SH-SY5Y (cell line): Measurements from ENCODE around the gene RNGTT.

Experiments used
- GATA2 ChIP-seq: IDR thresholded peaks from 2 replicates; pipeline ENCODE4 v1.6.1; 2011; ENCODE audit warnings: mild to moderate bottlenecking, low read depth, low read length
- GATA3 ChIP-seq: IDR thresholded peaks from 2 replicates; pipeline ENCODE4 v1.6.1; 2011; ENCODE audit warnings: low read depth, mild to moderate bottlenecking, low read length, moderate library complexity

- TF ChIP-seq GATA2: no peak
- no peak for TF ChIP-seq GATA3
These were observed 200.3 kb downstream of the RNGTT start for GRCh38 chr6:88763160-88763559.
